ENCODE measurements around the gene ST3GAL3.

DNA sequence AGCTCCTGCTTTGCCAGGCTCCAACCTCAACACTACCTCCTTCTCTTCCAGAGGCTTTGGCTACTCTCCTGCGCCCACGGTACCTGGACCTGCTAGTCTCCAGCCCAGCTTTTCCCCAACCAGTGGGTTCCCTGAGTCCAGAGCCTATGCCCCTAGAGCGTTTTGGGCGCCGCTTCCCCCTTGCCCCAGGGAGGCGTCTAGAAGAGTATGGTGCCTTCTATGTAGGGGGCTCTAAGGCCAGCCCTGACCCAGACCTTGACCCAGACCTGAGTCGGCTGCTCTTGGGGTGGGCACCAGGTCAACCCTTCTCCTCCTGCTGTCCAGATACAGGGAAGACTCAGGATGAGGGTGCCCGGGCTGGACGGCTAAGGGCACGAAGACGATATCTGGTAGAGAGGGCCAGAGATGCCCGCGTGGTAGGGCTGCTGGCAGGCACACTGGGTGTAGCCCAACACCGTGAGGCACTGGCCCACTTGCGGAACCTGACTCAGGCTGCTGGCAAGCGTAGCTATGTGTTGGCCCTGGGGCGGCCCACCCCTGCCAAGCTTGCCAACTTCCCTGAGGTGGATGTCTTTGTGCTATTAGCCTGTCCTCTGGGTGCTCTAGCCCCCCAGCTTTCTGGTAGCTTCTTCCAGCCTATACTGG, 264.1 kb downstream of the ST3GAL3 start:
- TF ChIP-seq, protein P1, sequence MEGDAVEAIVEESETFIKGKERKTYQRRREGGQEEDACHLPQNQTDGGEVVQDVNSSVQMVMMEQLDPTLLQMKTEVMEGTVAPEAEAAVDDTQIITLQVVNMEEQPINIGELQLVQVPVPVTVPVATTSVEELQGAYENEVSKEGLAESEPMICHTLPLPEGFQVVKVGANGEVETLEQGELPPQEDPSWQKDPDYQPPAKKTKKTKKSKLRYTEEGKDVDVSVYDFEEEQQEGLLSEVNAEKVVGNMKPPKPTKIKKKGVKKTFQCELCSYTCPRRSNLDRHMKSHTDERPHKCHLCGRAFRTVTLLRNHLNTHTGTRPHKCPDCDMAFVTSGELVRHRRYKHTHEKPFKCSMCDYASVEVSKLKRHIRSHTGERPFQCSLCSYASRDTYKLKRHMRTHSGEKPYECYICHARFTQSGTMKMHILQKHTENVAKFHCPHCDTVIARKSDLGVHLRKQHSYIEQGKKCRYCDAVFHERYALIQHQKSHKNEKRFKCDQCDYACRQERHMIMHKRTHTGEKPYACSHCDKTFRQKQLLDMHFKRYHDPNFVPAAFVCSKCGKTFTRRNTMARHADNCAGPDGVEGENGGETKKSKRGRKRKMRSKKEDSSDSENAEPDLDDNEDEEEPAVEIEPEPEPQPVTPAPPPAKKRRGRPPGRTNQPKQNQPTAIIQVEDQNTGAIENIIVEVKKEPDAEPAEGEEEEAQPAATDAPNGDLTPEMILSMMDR (optimal IDR thresholded peaks at IDR 0.05 in 1 of 3, IDR thresholded peaks at IDR 0.05 in 1 of 3, conservative IDR thresholded peaks at IDR 0.05 in 1 of 3; ENCODE audit: extremely low read depth in 1 of 3, insufficient read depth in 2 of 3, low read length in 3 of 3) = no peak
- TF ChIP-seq EZH2 (IDR thresholded peaks at IDR 0.05; ENCODE audit: low read length) = no peak

Measured in keratinocyte (primary cell).